GM21390 (cell line): ENCODE data around the gene ARAP2.

Experiments
- ATAC-seq: cut with Tn5 transposase; IDR thresholded peaks from one replicate; pipeline ENCODE4 v1.9.1; 2021; ENCODE audit not compliant: unreplicated experiment

ARAP2 gene

GRCh38 chr4:36224972-36225903 is 19.1 kb downstream of the ARAP2 start:
- no peak for ATAC-seq

GRCh38 chr4:36222702-36223101 is 21.6 kb downstream of the ARAP2 start:
- ATAC-seq = no peak

- ATAC-seq = no peak
These were observed 23.5 kb downstream of the ARAP2 start for GRCh38 chr4:36220776-36221175.

GRCh38 chr4:36218121-36218520 is 26.2 kb downstream of the ARAP2 start:
- peak; percentile 58 for ATAC-seq

GRCh38 chr4:36215627-36216026 is 28.7 kb downstream of the ARAP2 start:
- ATAC-seq = no peak

- no peak for ATAC-seq
These were observed 29.4 kb downstream of the ARAP2 start for GRCh38 chr4:36214735-36215485.

- no peak for ATAC-seq
These were observed 30.3 kb downstream of the ARAP2 start for GRCh38 chr4:36213977-36214376.

GRCh38 chr4:36211084-36211483 is 33.2 kb downstream of the ARAP2 start:
- ATAC-seq = no peak

- no peak for ATAC-seq
These were observed 34.2 kb downstream of the ARAP2 start for GRCh38 chr4:36209941-36210649.

- ATAC-seq = peak; percentile 90
These were observed 35.3 kb downstream of the ARAP2 start for GRCh38 chr4:36208893-36209473.

- no peak for ATAC-seq
These were observed 36.3 kb downstream of the ARAP2 start for GRCh38 chr4:36207831-36208520.

- no peak for ATAC-seq
These were observed 36.9 kb downstream of the ARAP2 start for GRCh38 chr4:36207367-36207766.

GRCh38 chr4:36206603-36207311 is 37.6 kb downstream of the ARAP2 start:
- ATAC-seq = no peak

- ATAC-seq = no peak
These were observed 38.3 kb downstream of the ARAP2 start for GRCh38 chr4:36206012-36206411.

GRCh38 chr4:36198861-36199260 is 45.5 kb downstream of the ARAP2 start:
- ATAC-seq = no peak

GRCh38 chr4:36198068-36198808 is 46.1 kb downstream of the ARAP2 start:
- ATAC-seq = no peak

GRCh38 chr4:36197501-36197900 is 46.8 kb downstream of the ARAP2 start:
- no peak for ATAC-seq

GRCh38 chr4:36196145-36196913 is 48.0 kb downstream of the ARAP2 start:
- ATAC-seq = no peak
